GM12891 (cell line): Measurements from ENCODE around the gene LYST.
"Not testable (repeated sequence)": the region's sequence is repeated elsewhere in the genome, so short reads cannot be mapped to it uniquely, and the experiment has no call there.

ENCODE experiments used
- DNase-seq: peaks from one replicate; pipeline ENCODE4 v3.0.0; 2011; ENCODE audit warnings: low spot score; ENCODE audit not compliant: insufficient read length
- FAIRE-seq: peaks from 2 replicates; lab custom pipeline; 2011; peaks lifted over from hg19 to GRCh38; lab: Jason Lieb, UNC
- PAX5 ChIP-seq: IDR thresholded peaks from 2 replicates; pipeline ENCODE4 v1.6.1; 2011; ENCODE audit warnings: low read length, moderate library complexity, mild to moderate bottlenecking; ENCODE audit not compliant: insufficient read depth, severe bottlenecking
- POLR2A ChIP-seq: IDR thresholded peaks from 2 replicates; pipeline ENCODE4 v1.6.1; 2011; ENCODE audit warnings: low read depth, low read length, control low read depth
- POLR2AphosphoS5 ChIP-seq: IDR thresholded peaks from 2 replicates; pipeline ENCODE4 v1.6.1; 2011; ENCODE audit warnings: low read depth, low read length, control low read depth
- POU2F2 ChIP-seq: IDR thresholded peaks from 2 replicates; pipeline ENCODE4 v1.6.1; 2011; ENCODE audit warnings: low read depth, mild to moderate bottlenecking, control low read depth, low read length, moderate library complexity
- SPI1 ChIP-seq: IDR thresholded peaks from 2 replicates; pipeline ENCODE4 v1.6.1; 2011; ENCODE audit warnings: low read depth, low read length, control low read depth
- TAF1 ChIP-seq: IDR thresholded peaks from 2 replicates; pipeline ENCODE4 v1.6.1; 2011; ENCODE audit warnings: low read depth, low read length, control low read depth

LYST gene

DNA sequence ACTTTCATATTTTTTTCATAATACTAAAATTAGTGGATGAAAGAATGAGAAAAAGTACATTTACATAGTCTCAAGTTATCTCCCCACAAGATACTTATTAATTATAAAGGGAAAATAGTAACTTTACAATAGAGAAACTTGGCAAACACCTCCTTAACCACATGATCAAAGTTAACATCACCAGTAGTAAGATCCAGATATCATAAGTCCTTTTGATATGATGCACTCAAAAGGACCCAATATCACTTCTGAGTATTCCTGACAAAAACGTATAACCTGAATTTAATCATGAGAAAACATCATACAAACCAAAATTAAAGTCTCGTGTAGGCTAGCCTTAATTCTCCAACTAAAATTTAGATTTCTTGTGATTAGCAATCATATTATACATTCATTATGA is 67.4 kb downstream of the LYST start:
- no peak for TF ChIP-seq SPI1
- no peak for TF ChIP-seq POU2F2
- TF ChIP-seq POLR2AphosphoS5: no peak
- no peak for TF ChIP-seq PAX5
- no peak for TF ChIP-seq TAF1
- no peak for TF ChIP-seq POLR2A
- DNase-seq (no peak), FAIRE-seq (no peak)

DNA sequence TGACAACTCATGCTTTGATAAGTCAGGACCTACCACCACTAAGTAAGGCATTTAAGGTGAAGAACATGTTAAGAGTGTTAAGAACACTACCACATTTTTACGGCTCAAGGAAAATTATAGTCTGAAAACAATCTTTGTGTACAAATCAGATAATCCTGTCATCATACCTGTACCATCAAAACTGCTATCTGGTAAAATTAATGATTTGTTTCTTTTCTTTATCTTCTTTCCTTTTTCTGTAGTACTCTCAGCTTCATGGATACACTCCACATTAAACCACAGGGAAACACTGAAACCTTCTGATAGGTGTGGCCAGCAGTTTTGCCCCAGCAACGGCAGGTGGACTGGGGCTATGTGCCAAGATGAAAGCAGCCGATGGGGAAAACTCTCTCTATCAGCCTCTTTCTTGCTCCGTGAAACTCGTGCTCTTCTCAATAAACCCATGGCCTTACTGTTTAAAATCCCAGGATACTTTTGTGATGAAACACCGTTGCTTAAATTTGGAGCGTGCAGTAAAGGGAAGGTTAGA is 75.1 kb downstream of the LYST start:
- FAIRE-seq (no peak), DNase-seq (no peak)
- no peak for TF ChIP-seq POLR2AphosphoS5
- TF ChIP-seq POU2F2: no peak
- no peak for TF ChIP-seq SPI1
- no peak for TF ChIP-seq POLR2A
- TF ChIP-seq PAX5: no peak
- TF ChIP-seq TAF1: no peak

DNA sequence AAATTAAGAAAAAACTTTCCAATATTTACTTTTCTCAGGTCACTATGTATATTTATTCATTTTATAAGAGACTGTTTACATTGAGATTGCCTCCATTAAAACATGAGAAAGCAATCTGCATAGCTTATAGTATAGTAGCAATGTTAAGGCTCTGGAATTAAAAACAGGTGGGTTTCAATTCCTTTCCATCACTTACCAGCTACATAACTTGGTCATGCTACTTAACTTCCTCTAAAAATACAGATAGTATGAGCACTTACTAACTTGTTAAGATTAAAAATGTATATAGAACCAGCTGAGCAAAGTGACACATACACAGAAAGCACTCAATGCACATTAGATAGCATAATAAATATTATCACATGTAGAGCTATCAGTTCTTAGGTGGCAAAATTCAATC is 76.6 kb downstream of the LYST start:
- no peak for TF ChIP-seq POLR2A
- DNase-seq: no peak
- FAIRE-seq: no peak

DNA sequence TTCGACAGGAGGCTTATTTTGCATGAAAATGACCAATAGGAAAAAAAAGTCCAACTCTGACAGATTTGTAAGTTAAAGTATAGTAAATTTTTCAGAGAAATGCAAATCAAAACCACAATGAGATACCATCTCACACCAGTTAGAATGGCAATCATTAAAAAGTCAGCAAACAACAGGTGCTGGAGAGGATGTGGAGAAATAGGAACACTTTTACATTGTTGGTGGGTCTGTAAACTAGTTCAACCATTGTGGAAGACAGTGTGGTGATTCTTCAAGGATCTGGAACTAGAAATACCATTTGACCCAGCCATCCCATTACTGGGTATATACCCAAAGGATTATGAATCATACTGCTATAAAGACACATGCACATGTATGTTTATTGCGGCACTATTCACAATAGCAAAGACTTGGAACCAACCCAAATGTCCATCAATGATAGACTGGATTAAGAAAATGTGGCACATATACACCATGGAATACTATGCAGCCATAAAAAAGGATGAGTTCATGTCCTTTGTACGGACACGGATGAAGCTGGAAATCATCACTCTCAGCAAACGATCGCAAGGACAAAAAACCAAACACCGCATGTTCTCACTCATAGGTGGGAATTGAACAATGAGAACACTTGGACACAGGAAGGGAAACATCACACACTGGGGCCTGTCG is 80.3 kb downstream of the LYST start:
- not testable (repeated sequence) for FAIRE-seq, DNase-seq

DNA sequence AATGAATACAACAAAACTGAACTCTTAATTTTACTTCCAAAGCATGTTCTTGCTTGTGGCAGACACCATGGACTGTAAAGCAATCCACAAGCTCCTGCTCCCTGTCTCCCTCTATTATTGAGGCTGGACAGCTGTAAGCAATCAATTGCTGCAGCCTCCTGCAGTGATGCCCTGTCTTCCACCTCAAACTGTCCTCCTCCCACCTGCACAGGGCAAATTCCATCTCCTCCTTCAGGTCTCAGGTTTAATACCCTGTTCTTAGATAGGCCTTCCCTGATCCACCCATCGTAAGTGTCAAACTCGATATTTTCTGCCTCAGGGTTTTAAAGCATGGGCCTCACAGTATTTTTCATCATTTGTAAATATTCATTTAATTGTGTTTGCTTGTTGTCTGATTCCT is 81.8 kb downstream of the LYST start:
- DNase-seq (no peak), FAIRE-seq (no peak)
- TF ChIP-seq TAF1 (no peak), POLR2A (no peak), POU2F2 (no peak)

DNA sequence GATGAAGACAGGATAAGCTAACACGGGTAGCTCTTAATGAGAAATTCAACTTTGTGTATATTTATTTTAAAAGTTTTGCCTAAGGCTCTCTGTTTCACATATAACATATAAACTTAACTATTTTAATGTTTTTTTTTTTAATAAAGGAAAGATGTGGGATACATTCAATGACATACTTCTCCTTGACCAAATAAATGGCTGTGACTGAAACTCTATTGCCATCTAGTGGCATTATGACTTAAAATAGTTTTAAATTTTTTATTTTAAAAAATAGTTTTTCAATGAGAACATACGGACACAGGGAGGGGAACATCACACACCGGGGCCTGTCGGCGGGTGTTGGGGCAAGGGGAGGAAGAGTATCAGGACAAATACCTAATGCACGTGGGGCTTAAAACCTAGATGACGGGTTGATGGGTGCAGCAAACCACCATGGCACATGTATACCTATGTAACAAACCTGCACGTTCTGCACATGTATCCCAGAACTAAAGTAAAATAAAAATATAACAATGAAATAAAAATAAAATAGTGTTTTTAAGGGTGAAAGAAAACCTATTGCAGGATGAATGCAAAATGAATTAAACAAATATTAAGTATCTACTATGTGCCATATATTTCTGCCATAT is 83.4 kb downstream of the LYST start:
- TF ChIP-seq PAX5 (no peak), POLR2A (no peak), TAF1 (no peak), POLR2AphosphoS5 (no peak), POU2F2 (no peak), SPI1 (no peak)
- FAIRE-seq (no peak), DNase-seq (no peak)

DNA sequence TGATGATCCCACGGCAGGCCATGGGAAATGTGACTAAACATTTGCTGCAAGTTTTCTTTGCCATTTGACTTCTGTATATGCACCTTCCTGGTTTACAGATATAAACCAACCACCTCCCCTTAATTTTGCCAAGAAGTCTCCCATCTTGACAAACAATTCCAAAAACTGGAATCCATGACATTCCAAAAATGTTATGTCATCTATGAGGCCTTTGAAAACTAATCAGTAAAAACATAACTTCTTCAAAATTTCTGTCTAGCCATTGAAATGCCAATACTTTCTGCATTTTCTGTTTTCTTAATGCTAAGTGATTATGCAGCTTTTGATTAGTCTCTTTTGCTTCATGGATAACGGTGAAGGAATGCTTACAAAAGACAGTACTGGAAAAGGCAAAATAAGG is 84.1 kb downstream of the LYST start:
- FAIRE-seq (no peak), DNase-seq (no peak)
- TF ChIP-seq TAF1 (no peak), POLR2AphosphoS5 (no peak), PAX5 (no peak), POLR2A (no peak)

DNA sequence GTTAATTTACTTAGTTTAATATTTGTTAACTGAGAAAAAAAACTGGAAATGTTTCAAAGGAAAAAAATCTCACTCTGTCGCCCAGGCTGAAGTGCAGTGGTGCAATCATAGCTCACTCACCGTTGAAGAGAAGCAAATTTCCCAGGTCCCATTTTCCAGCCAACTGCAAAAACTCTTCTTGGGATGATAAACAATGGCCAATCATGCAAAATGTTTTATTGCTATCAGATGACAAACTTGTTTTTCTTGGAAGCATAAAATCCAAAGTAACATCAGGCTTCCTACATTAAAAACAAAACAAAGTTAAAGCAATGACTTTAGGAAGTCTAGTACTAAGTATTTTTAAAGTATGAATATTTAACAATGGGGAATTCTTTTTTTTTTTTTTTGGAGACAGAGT is 84.9 kb downstream of the LYST start:
- TF ChIP-seq SPI1: no peak
- no peak for TF ChIP-seq TAF1
- TF ChIP-seq POLR2A: no peak
- FAIRE-seq (no peak), DNase-seq (no peak)

DNA sequence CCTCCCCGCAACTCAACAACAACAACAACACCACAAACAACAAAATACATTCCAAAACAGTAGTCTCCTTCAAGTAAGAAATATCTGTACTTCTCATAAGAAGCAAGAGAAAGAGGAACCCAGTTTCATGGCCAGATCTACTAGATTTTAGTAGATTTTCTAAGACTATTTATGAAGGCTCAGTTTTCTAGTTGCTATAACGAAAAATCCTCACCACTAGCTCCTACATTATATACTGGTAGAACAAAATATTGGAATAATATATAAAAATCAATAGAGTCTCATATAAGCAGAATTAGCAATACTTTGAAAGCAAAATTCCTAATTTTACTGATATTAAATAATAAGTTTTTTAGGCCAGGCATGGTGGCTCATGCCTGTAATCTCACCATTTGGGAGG is 86.9 kb downstream of the LYST start:
- FAIRE-seq (no peak), DNase-seq (no peak)
- TF ChIP-seq POLR2A: no peak
- TF ChIP-seq POLR2AphosphoS5: no peak
- no peak for TF ChIP-seq PAX5
- TF ChIP-seq SPI1: no peak
- no peak for TF ChIP-seq POU2F2
- no peak for TF ChIP-seq TAF1

DNA sequence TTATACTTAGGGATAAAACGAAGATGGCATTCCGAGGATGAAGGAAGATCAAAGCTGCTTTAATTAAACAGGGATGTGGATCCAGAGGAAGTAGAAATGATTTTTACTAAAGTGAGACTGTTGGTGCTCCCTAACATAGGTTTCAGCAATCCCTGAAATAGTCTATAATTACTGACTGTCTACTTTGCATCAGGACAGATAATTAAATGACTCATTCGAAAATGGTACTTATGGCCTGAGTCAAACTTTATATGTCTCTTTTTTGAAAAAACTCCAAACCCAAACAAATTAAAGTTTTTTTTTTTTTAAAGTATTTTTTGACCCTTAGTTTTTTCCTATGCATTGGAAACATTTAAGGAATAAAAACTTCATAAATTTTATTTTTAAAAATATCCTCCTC is 90.3 kb downstream of the LYST start:
- TF ChIP-seq TAF1: no peak
- TF ChIP-seq POLR2AphosphoS5: no peak
- TF ChIP-seq PAX5: no peak
- FAIRE-seq (no peak), DNase-seq (no peak)

DNA sequence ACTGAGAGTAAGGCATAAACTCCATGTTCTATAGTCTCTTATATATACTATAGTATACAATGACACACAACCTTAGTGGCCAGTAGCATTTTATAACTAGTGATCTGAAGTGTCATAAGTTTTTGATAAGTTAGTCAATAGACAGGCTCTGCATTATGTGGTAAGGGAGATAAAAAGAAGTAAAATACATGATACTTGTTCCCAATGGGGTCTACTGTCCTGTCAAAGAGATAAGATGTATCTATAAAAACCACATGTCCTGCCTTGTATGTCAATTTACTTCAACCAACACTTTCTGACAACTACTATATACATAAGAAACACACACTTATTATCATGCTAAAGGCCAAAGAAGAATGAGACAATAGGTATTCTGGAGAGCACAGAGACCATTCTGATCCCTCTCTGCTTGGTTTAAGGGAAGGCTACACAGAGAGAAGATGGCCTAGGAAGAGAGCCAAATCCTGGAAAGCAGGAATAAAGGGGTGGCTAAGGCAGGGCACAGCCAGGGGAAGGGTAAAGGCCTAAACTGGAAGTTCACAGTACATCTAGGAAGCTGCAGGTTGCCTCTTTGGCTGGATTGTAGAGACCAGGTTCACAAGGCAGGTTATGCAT is 91.4 kb downstream of the LYST start:
- DNase-seq: no peak
- FAIRE-seq: no peak
- TF ChIP-seq TAF1 (no peak), SPI1 (no peak), PAX5 (no peak), POLR2A (no peak), POLR2AphosphoS5 (no peak)

DNA sequence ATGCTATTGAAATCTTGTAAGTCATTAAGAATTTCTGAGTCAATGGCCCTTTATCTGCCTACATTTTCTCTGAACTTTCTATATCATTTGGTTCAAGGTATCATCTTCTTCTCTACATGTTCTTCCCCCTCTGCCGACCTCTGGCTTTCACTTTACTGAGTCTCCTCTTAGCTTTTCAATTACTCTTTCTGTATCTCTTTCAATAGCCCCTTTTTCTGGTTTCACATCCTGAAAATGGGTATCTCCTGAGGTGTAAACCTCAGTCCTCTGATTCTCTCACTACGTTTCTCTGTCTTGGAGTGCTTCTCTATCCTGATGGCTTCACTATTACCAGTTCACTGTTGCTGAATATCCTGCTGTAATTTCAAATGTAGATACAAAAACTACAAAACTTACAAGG is 98.9 kb downstream of the LYST start:
- FAIRE-seq: peak; percentile 73
- DNase-seq: peak; percentile 17
- TF ChIP-seq SPI1: peak; percentile 93
- TF ChIP-seq POU2F2: no peak
